ENCODE results near the gene PPP1R8.

The PPP1R8 gene

DNA sequence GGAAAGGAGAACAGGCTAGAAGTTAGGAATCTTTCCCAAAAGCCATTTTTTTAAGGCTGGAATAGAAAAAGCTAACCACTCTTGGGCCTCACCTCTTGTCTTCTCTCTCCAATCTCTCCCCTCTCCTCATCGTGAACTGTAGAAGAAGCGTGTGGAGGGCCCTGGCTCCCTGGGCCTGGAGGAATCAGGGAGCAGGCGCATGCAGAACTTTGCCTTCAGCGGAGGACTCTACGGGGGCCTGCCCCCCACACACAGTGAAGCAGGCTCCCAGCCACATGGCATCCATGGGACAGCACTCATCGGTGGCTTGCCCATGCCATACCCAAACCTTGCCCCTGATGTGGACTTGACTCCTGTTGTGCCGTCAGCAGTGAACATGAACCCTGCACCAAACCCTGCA is 19.4 kb downstream of the PPP1R8 start:
- no peak for TF ChIP-seq CEBPB (IDR thresholded peaks at IDR 0.05)
- no peak for TF ChIP-seq TCF12 (IDR thresholded peaks at IDR 0.05; ENCODE audit: low read depth)
- TF ChIP-seq, protein P1, sequence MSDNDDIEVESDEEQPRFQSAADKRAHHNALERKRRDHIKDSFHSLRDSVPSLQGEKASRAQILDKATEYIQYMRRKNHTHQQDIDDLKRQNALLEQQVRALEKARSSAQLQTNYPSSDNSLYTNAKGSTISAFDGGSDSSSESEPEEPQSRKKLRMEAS (IDR thresholded peaks at IDR 0.05): no peak
- TF ChIP-seq, protein P2, sequence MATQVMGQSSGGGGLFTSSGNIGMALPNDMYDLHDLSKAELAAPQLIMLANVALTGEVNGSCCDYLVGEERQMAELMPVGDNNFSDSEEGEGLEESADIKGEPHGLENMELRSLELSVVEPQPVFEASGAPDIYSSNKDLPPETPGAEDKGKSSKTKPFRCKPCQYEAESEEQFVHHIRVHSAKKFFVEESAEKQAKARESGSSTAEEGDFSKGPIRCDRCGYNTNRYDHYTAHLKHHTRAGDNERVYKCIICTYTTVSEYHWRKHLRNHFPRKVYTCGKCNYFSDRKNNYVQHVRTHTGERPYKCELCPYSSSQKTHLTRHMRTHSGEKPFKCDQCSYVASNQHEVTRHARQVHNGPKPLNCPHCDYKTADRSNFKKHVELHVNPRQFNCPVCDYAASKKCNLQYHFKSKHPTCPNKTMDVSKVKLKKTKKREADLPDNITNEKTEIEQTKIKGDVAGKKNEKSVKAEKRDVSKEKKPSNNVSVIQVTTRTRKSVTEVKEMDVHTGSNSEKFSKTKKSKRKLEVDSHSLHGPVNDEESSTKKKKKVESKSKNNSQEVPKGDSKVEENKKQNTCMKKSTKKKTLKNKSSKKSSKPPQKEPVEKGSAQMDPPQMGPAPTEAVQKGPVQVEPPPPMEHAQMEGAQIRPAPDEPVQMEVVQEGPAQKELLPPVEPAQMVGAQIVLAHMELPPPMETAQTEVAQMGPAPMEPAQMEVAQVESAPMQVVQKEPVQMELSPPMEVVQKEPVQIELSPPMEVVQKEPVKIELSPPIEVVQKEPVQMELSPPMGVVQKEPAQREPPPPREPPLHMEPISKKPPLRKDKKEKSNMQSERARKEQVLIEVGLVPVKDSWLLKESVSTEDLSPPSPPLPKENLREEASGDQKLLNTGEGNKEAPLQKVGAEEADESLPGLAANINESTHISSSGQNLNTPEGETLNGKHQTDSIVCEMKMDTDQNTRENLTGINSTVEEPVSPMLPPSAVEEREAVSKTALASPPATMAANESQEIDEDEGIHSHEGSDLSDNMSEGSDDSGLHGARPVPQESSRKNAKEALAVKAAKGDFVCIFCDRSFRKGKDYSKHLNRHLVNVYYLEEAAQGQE (IDR thresholded peaks at IDR 0.05; ENCODE audit: low read depth): no peak
- TF ChIP-seq, protein P3, sequence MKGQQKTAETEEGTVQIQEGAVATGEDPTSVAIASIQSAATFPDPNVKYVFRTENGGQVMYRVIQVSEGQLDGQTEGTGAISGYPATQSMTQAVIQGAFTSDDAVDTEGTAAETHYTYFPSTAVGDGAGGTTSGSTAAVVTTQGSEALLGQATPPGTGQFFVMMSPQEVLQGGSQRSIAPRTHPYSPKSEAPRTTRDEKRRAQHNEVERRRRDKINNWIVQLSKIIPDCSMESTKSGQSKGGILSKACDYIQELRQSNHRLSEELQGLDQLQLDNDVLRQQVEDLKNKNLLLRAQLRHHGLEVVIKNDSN (IDR thresholded peaks at IDR 0.05): no peak
- no peak for TF ChIP-seq ZBTB7A (IDR thresholded peaks at IDR 0.05; ENCODE audit: low read depth)
- TF ChIP-seq RAD21 (IDR thresholded peaks at IDR 0.05; ENCODE audit: low read depth): no peak
- no peak for TF ChIP-seq EP300 (IDR thresholded peaks at IDR 0.05; ENCODE audit: borderline replicate concordance)
- TF ChIP-seq TEAD4 (IDR thresholded peaks at IDR 0.05): no peak
- TF ChIP-seq CREB1 (IDR thresholded peaks at IDR 0.05; ENCODE audit: low read depth): no peak
- no peak for TF ChIP-seq EGR1 (IDR thresholded peaks at IDR 0.05)
- TF ChIP-seq YY1 (IDR thresholded peaks at IDR 0.05; ENCODE audit: low read depth): no peak
- no peak for TF ChIP-seq NFIC (IDR thresholded peaks at IDR 0.05)
- TF ChIP-seq FOXM1 (IDR thresholded peaks at IDR 0.05; ENCODE audit: borderline replicate concordance, low read depth): no peak
- TF ChIP-seq TAF1 (IDR thresholded peaks at IDR 0.05; ENCODE audit: low read depth): no peak

DNA sequence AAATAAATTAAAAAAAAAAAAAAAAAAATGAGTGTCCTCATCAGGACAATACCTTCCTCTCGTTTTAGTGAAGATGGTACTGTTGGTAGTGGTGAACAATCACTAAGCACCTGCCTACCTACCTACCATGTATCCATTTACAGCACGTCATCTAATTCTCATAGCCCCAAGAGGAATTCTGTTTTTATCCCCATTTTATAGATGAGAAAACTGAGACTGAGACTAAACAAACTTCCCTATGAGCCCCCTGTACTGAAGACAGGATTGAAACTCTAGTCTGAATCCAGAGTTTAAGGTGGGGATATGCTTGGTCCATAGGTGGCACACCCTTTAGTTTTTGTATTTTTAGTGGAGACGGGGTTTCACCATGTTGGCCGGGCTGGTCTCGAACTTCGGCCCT is 24.5 kb downstream of the PPP1R8 start:
- no peak for TF ChIP-seq CREB1 (IDR thresholded peaks at IDR 0.05; ENCODE audit: low read depth)
- TF ChIP-seq NFIC (IDR thresholded peaks at IDR 0.05): no peak
- TF ChIP-seq EP300 (IDR thresholded peaks at IDR 0.05; ENCODE audit: borderline replicate concordance): no peak
- no peak for TF ChIP-seq TCF12 (IDR thresholded peaks at IDR 0.05; ENCODE audit: low read depth)
- no peak for TF ChIP-seq TEAD4 (IDR thresholded peaks at IDR 0.05)

DNA sequence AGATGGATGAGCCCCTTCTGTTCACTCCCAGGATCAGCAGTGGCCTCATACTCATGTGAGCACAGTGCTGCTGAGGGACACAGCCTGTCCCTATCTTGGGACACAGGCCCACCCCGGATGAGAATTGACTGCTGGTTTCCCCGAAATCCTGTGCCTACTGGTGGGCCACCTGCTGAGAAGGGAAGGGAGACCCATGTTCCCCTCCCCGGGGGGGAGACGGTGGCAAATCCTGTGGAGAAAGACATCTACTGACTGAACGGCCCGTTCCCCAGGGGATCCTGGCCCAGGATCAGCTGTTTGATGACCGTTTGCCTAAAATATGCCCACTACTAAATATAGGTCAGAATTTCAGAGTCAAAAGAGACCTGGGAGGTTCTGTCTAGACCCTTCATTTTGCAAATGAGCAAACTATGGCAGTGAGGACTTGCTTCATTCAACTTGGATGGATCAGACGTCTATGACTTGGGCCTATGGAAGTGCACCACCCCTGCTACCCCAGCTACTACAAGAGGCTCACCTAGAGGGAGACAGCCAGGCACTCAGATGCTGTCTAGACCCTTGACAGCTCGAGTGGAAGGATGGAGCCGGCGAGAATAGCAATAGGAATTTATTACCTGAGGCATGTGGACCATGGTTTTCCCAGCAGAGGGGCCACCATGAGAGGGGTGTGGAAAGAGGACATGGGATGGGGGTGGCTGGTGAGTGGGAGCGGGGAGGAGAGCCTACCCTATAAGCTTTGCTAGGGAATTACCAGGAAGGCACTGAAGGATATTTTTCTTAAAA is 26.2 kb downstream of the PPP1R8 start:
- no peak for TF ChIP-seq RAD21 (IDR thresholded peaks at IDR 0.05; ENCODE audit: low read depth)
- TF ChIP-seq TAF1 (IDR thresholded peaks at IDR 0.05; ENCODE audit: low read depth): no peak
- no peak for TF ChIP-seq EGR1 (IDR thresholded peaks at IDR 0.05)
- no peak for TF ChIP-seq EP300 (IDR thresholded peaks at IDR 0.05; ENCODE audit: borderline replicate concordance)
- TF ChIP-seq TEAD4 (IDR thresholded peaks at IDR 0.05): no peak
- no peak for TF ChIP-seq FOXM1 (IDR thresholded peaks at IDR 0.05; ENCODE audit: borderline replicate concordance, low read depth)
- TF ChIP-seq TCF12 (IDR thresholded peaks at IDR 0.05; ENCODE audit: low read depth): no peak
- TF ChIP-seq, protein P1 (IDR thresholded peaks at IDR 0.05): no peak
- no peak for TF ChIP-seq NFIC (IDR thresholded peaks at IDR 0.05)
- no peak for TF ChIP-seq YY1 (IDR thresholded peaks at IDR 0.05; ENCODE audit: low read depth)
- TF ChIP-seq, protein P2 (IDR thresholded peaks at IDR 0.05; ENCODE audit: low read depth): no peak
- TF ChIP-seq CEBPB (IDR thresholded peaks at IDR 0.05): no peak
- TF ChIP-seq ZBTB7A (IDR thresholded peaks at IDR 0.05; ENCODE audit: low read depth): no peak
- TF ChIP-seq, protein P3 (IDR thresholded peaks at IDR 0.05): no peak
- TF ChIP-seq CREB1 (IDR thresholded peaks at IDR 0.05; ENCODE audit: low read depth): no peak

DNA sequence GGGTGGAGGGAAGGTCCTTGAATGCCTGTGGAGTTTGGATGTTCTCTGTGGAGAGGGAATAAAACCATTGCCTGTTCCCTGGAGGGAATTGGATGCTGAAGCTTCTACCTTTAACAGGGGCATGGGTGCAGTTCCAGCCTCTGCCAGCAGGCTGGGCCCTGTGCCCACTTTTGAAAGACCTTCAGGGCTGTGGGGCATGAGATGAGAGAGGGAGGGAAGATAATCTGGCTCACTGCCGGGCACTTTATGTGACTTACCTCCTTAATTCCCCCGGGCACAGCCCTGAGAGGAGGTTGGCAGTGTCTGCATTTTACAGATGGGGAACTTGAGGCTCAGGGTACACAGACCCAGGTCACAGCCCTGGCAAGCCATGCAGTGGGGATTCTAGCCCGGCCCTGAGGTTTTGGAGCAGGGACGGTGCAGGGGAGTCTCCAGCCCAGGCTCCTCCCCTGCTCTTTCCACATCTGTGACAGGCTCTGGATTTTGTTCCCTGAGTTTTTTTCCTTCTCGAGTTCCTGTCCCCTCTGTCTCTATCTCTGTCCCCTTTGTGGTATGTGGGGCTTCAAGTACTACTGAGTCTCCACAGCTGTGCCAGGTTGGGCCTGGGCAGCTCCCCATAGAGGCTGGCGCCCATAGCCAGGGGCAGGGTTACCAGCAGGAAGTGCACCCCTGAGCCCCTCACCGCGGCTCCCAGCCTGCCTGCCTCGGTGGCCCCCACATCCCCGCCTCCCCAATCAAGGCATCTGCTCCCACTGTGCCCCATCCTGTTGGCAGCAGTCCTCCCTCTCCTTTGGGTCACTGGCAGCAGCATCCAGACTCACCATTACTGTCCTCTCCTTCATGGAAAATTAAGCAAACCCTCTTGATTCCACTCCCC is 27.7 kb downstream of the PPP1R8 start:
- TF ChIP-seq, protein P2 (IDR thresholded peaks at IDR 0.05; ENCODE audit: low read depth): no peak
- no peak for TF ChIP-seq CEBPB (IDR thresholded peaks at IDR 0.05)
- TF ChIP-seq EGR1 (IDR thresholded peaks at IDR 0.05): no peak
- TF ChIP-seq, protein P3 (IDR thresholded peaks at IDR 0.05): no peak
- TF ChIP-seq, protein P1 (IDR thresholded peaks at IDR 0.05): peak; percentile 22; the same call in 1 of the 2 replicates
- TF ChIP-seq FOXM1 (IDR thresholded peaks at IDR 0.05; ENCODE audit: borderline replicate concordance, low read depth): no peak
- TF ChIP-seq RAD21 (IDR thresholded peaks at IDR 0.05; ENCODE audit: low read depth): peak; percentile 98
- no peak for TF ChIP-seq TEAD4 (IDR thresholded peaks at IDR 0.05)
- TF ChIP-seq ZBTB7A (IDR thresholded peaks at IDR 0.05; ENCODE audit: low read depth): no peak
- no peak for TF ChIP-seq CREB1 (IDR thresholded peaks at IDR 0.05; ENCODE audit: low read depth)
- no peak for TF ChIP-seq EP300 (IDR thresholded peaks at IDR 0.05; ENCODE audit: borderline replicate concordance)
- peak; percentile 68 for TF ChIP-seq NFIC (IDR thresholded peaks at IDR 0.05)
- TF ChIP-seq TCF12 (IDR thresholded peaks at IDR 0.05; ENCODE audit: low read depth): no peak
- no peak for TF ChIP-seq TAF1 (IDR thresholded peaks at IDR 0.05; ENCODE audit: low read depth)
- no peak for TF ChIP-seq YY1 (IDR thresholded peaks at IDR 0.05; ENCODE audit: low read depth)

Measured in Ishikawa (cell line).